Endothelial cell of umbilical vein (primary cell): ENCODE measurements around the gene RAB3IL1. TPM values are rescaled to one million over a fixed set of nuclear protein-coding genes. Genes with fewer than 3 reads are reported as not detected.

Source experiments
- BruUV-seq: library from RNA; stranded (reverse); fragments of 400-500 nt; replicated peaks from 2 replicates; lab custom pipeline; 2021; lab: Mats Ljungman, UMichigan
- CTCF ChIA-PET: fragments of 300-600, 350-600 bp; sonication (Branson Sonifier 250); formaldehyde crosslinking; loops from one replicate; lab custom pipeline; 2021; ENCODE audit warnings: antibody characterized with exemption, inconsistent platforms; lab: Charles Lee
- POLR2A ChIA-PET: fragments of 300-600, 350-600 bp; sonication (Branson Sonifier 250); formaldehyde crosslinking; loops from one replicate; lab custom pipeline; 2021; ENCODE audit warnings: antibody characterized with exemption, inconsistent platforms; lab: Charles Lee
- DNase-seq: peaks from one replicate; pipeline ENCODE4 v3.0.0-alpha.2; 2011; ENCODE audit warnings: low read depth, low spot score
- FAIRE-seq: peaks from 2 replicates; lab custom pipeline; 2011; peaks lifted over from hg19 to GRCh38; lab: Jason Lieb, UNC
- H2AFZ ChIP-seq: 2 replicates; pipeline ENCODE4 v1.6.0; 2012; ENCODE audit warnings: low read depth, low read length, control low read depth, inconsistent platforms
- H3K27ac ChIP-seq: 2 replicates; pipeline ENCODE4 v1.5.1; 2011; ENCODE audit warnings: low read depth, mild to moderate bottlenecking, control low read depth, low read length, moderate library complexity; ENCODE audit not compliant: insufficient read depth
- H3K27me3 ChIP-seq, 2 experiments: 2 replicates each; pipeline versions ENCODE4 v1.6.0 to v1.6.1; 2011; ENCODE audit warnings: low read length in 2 of 2, mixed read lengths in 1 of 2; ENCODE audit not compliant: control insufficient read depth in 2 of 2, insufficient read depth in 2 of 2
- H3K36me3 ChIP-seq, 2 experiments: 2 replicates in 1 of 2; 3 replicates in 1 of 2; pipeline ENCODE4 v1.5.1; 2011; ENCODE audit warnings: low read length in 2 of 2, mild to moderate bottlenecking in 1 of 2, moderate library complexity in 1 of 2; ENCODE audit not compliant: control insufficient read depth in 2 of 2, insufficient read depth in 2 of 2; ENCODE audit errors: extremely low read depth in 1 of 2
- H3K4me1 ChIP-seq: 3 replicates; pipeline ENCODE4 v1.5.1; 2011; ENCODE audit warnings: mild to moderate bottlenecking, low read length; ENCODE audit not compliant: control insufficient read depth, insufficient read depth; ENCODE audit errors: extremely low read depth
- H3K4me2 ChIP-seq: 2 replicates; pipeline ENCODE4 v1.6.1; 2011; ENCODE audit warnings: low read length, control low read depth, mixed read lengths; ENCODE audit not compliant: insufficient read depth
- H3K4me3 ChIP-seq, 3 experiments: fragments of 200-600 bp in 1 of 3; sonication (generic), shearing (Covaris generic) in 1 of 3; replicated peaks in 1 of 3; 2 replicates each; pipeline ENCODE4 v1.5.1; 2011 to 2016; ENCODE audit warnings: control low read depth in 3 of 3, low read length in 3 of 3, mild to moderate bottlenecking in 2 of 3, inconsistent platforms in 1 of 3, low read depth in 1 of 3, moderate library complexity in 1 of 3; ENCODE audit not compliant: insufficient read depth in 1 of 3
- H3K79me2 ChIP-seq: 2 replicates; pipeline ENCODE4 v1.6.0; 2012; ENCODE audit warnings: low read length, inconsistent platforms; ENCODE audit not compliant: control insufficient read depth, insufficient read depth
- H3K9ac ChIP-seq: replicated peaks from 2 replicates; pipeline ENCODE3; 2011; ENCODE audit warnings: low read length, control low read depth; ENCODE audit not compliant: insufficient read depth; ENCODE audit errors: extremely low read depth
- H3K9me1 ChIP-seq: replicated peaks from 3 replicates; pipeline ENCODE4 v1.6.0; 2011; ENCODE audit warnings: mild to moderate bottlenecking, low read length; ENCODE audit not compliant: control insufficient read depth, insufficient read depth; ENCODE audit errors: extremely low read depth
- H3K9me3 ChIP-seq: replicated peaks from 2 replicates; pipeline ENCODE4 v1.5.1; 2012; ENCODE audit warnings: low read length, inconsistent platforms; ENCODE audit not compliant: control insufficient read depth, insufficient read depth
- H4K20me1 ChIP-seq: replicated peaks from 2 replicates; pipeline ENCODE3; 2011; ENCODE audit warnings: mild to moderate bottlenecking, low read length; ENCODE audit not compliant: control insufficient read depth, insufficient read depth; ENCODE audit errors: extremely low read depth
- CTCF ChIP-seq, 2 donors: IDR thresholded peaks; 1 replicate in 1 of 2; 2 replicates in 1 of 2; pipeline ENCODE4 v1.5.1; 2011; ENCODE audit warnings: low read length in 2 of 2, mild to moderate bottlenecking in 2 of 2, moderate library complexity in 2 of 2, control low read depth in 1 of 2, inconsistent platforms in 1 of 2, low read depth in 1 of 2; ENCODE audit not compliant: insufficient read depth in 1 of 2; ENCODE audit errors: extremely low read depth in 1 of 2
- EZH2 ChIP-seq: IDR thresholded peaks from 2 replicates; pipeline ENCODE4 v1.6.1; 2012; ENCODE audit warnings: borderline replicate concordance, low read depth, mild to moderate bottlenecking, moderate library complexity, low read length, inconsistent platforms; ENCODE audit not compliant: severe bottlenecking
- FOS ChIP-seq: IDR thresholded peaks from 2 replicates; pipeline ENCODE4 v1.6.1; 2011; ENCODE audit warnings: mild to moderate bottlenecking, low read length, moderate library complexity, borderline replicate concordance; ENCODE audit not compliant: insufficient read depth
- GATA2 ChIP-seq: IDR thresholded peaks from 2 replicates; pipeline ENCODE4 v1.7.0; 2011; ENCODE audit warnings: low read depth, mild to moderate bottlenecking, moderate library complexity, mixed read lengths, low read length; ENCODE audit not compliant: insufficient read length, insufficient read depth
- JUN ChIP-seq: IDR thresholded peaks from 2 replicates; pipeline ENCODE4 v1.6.1; 2011; ENCODE audit warnings: borderline replicate concordance, low read depth; ENCODE audit not compliant: insufficient read length, insufficient read depth
- MAX ChIP-seq: IDR thresholded peaks from 2 replicates; pipeline ENCODE4 v1.6.1; 2011; ENCODE audit not compliant: insufficient read depth, insufficient read length
- MYC ChIP-seq: IDR thresholded peaks from one replicate; pipeline ENCODE4 v1.6.1; 2011; ENCODE audit warnings: mild to moderate bottlenecking, low read depth, low read length
- POLR2A ChIP-seq: IDR thresholded peaks from 2 replicates; pipeline ENCODE4 v1.6.1; 2012; ENCODE audit warnings: low read depth, mild to moderate bottlenecking, control low read depth, low read length
- POLR2AphosphoS5 ChIP-seq: IDR thresholded peaks from 2 replicates; pipeline ENCODE4 v1.6.1; 2012; ENCODE audit warnings: low read depth, mild to moderate bottlenecking, control low read depth, low read length, moderate library complexity; ENCODE audit not compliant: insufficient read depth
- dilution Hi-C: fragments of 300-500 bp; cut with MboI; formaldehyde crosslinking; loops from one replicate; pipeline ENCODE4 v1.15.0; 2019; ENCODE audit warnings: low sequenced_read_pairs; ENCODE audit not compliant: extremely low pct_ligation_motif_present
- intact Hi-C: fragments of 100-400 bp; cut with micrococcal nuclease; formaldehyde crosslinking; loops from one replicate; pipeline ENCODE4 v1.10.0; 2022
- polyA plus RNA-seq, 4 experiments: library from polyadenylated mRNA; depleted of rRNA in 3 of 4; stranded (reverse) in 3 of 4; unstranded in 1 of 4; fragments of >200 nt; gene quantifications; 2 replicates each; pipeline versions ENCODE4 v1.2.1 to v1.2.3, GENCODE V29; 2011 to 2012; ENCODE audit warnings: missing spikeins in 1 of 4
- total RNA-seq: library from RNA; stranded (reverse); gene quantifications from 2 replicates; pipeline ENCODE4 v1.2.3, GENCODE V29; 2021

Gene RAB3IL1
- total and polyA plus RNA-seq, 2 donors (not counting 3 experiments of a cell fraction or from before 2014, with no cell fraction given) = 1.8 to 3.6 TPM

- no peak overlapping the region for H3K4me3 ChIP-seq
- no peak for DNase-seq
- H3K9me3 ChIP-seq = no peaks in the 10 kb centered on the region
- dilution Hi-C loops (no loop called here), intact Hi-C loops (no loop called here)
- no peaks in the 10 kb centered on the region for H3K27me3 ChIP-seq
- H3K4me1 ChIP-seq = peaks cover 10% of the 10 kb centered on the region
- peaks cover 42% of the 10 kb centered on the region for H3K79me2 ChIP-seq
- H3K9ac ChIP-seq = no peak overlapping the region
- H3K9me1 ChIP-seq = no peaks in the 10 kb centered on the region
- H3K27ac ChIP-seq = no peak overlapping the region
- no peak overlapping the region for H3K4me2 ChIP-seq
- peaks cover 11 to 38% of the 10 kb centered on the region in 2 experiments for H3K36me3 ChIP-seq
- H2AFZ ChIP-seq = no peak overlapping the region
- TF ChIP-seq MAX (no peak), JUN (no peak), POLR2AphosphoS5 (no peak), GATA2 (no peak), EZH2 (no peak), FOS (no peak), POLR2A (no peak), CTCF (IDR thresholded peaks at IDR 0.05; ENCODE audit: extremely low read depth in 1 of 2, insufficient read depth in 1 of 2, low read depth in 1 of 2, low read length in 2 of 2) (no peak), MYC (no peak)
- FAIRE-seq = no peak
- no TSS peak for BruUV-seq
- ChIA-PET POLR2A (interaction anchor here (1.7 kb wide), 1 partner anchor 10 kb away, joined by 5 read pairs; no protein-coding TSS in a partner anchor), CTCF (interaction anchor here (1.0 to 3.6 kb wide), 4 partner anchors 9 to 83 kb away, joined by 3 to 23 read pairs (median 5); no protein-coding TSS in a partner anchor)
- no peaks in the 10 kb centered on the region for H4K20me1 ChIP-seq
Measured at GRCh38 chr11:61880454-61880853, 36.9 kb downstream of the RAB3IL1 start.
